SK-N-SH (cell line): Measurements from ENCODE around the gene MAPK8IP3.

Experiments used
- PBX3 ChIP-seq: IDR thresholded peaks from 2 replicates; pipeline ENCODE4; 2012
- POLR2AphosphoS5 ChIP-seq: IDR thresholded peaks from 2 replicates; pipeline ENCODE4 v1.6.1; 2012; ENCODE audit warnings: low read depth, low read length
- TAF1 ChIP-seq: IDR thresholded peaks from 2 replicates; pipeline ENCODE4 v1.6.1; 2012; ENCODE audit warnings: low read depth, mild to moderate bottlenecking, low read length, moderate library complexity, borderline replicate concordance
- TEAD4 ChIP-seq: IDR thresholded peaks from 2 replicates; pipeline ENCODE4 v1.4.0; 2012; ENCODE audit warnings: mild to moderate bottlenecking, borderline replicate concordance; ENCODE audit not compliant: insufficient read depth

- TF ChIP-seq TAF1 (no peak), PBX3 (no peak), POLR2AphosphoS5 (no peak), TEAD4 (no peak)
Measured at GRCh38 chr16:1740234-1740633, 34.2 kb downstream of the MAPK8IP3 start.
